ENCODE measurements around the gene FGD3.

GRCh38 chr9:93084471-93084881 lies 137.2 kb downstream of the FGD3 start:
- TF ChIP-seq CTCF (conservative IDR thresholded peaks at IDR 0.05) (no peak), ZFX (IDR thresholded peaks at IDR 0.05) (no peak)

Data from C4-2B (cell line).